Vagina (tissue), 2 donors: ENCODE results near the gene CDHR3. TPM values are rescaled to one million over a fixed set of nuclear protein-coding genes. Genes with fewer than 3 reads are reported as not detected.
"Not testable (repeated sequence)": the region's sequence is repeated elsewhere in the genome, so short reads cannot be mapped to it uniquely, and the experiment has no call there.

Experiments used
- DNase-seq, 2 donors: peaks; one replicate each; pipeline ENCODE4 v3.0.0-alpha.2; 2017; ENCODE audit errors: extremely low spot score in 2 of 2
- H3K27ac ChIP-seq: fragments of 200-600 bp; sonication (generic); one replicate; pipeline ENCODE4 v1.5.1; 2019
- H3K27me3 ChIP-seq: fragments of 200-600 bp; sonication (generic); one replicate; pipeline ENCODE4 v1.5.1; 2019
- H3K36me3 ChIP-seq, 2 donors: fragments of 200-600 bp; sonication (generic); one replicate each; pipeline ENCODE4 v1.5.1; 2017 to 2019
- H3K4me1 ChIP-seq: fragments of 200-600 bp; sonication (generic); one replicate; pipeline ENCODE4 v1.5.1; 2019
- H3K4me3 ChIP-seq, 2 donors: fragments of 200-600 bp; sonication (generic); 1 replicate in 1 of 2; 2 replicates in 1 of 2; pipeline ENCODE4 v1.5.1; 2016 to 2019
- H3K9me3 ChIP-seq: fragments of 200-600 bp; sonication (generic); one replicate; pipeline ENCODE4 v1.5.1; 2019
- CTCF ChIP-seq, 3 experiments: fragments of 450-650 bp in 2 of 3; fragments of 200-600 bp in 1 of 3; sonication (generic) in 1 of 3; IDR thresholded peaks; one replicate each; pipeline ENCODE4 v1.5.1; 2017 to 2019; ENCODE audit warnings: antibody characterized with exemption in 3 of 3, mild to moderate bottlenecking in 2 of 3, moderate library complexity in 2 of 3
- POLR2A ChIP-seq, 2 donors: fragments of 450-650 bp; IDR thresholded peaks; one replicate each; pipeline ENCODE4 v1.6.1; 2017; ENCODE audit warnings: antibody characterized with exemption in 2 of 2, mild to moderate bottlenecking in 2 of 2, moderate library complexity in 2 of 2
- POLR2AphosphoS5 ChIP-seq, 2 donors: sonication (generic); formaldehyde crosslinking; IDR thresholded peaks; one replicate each; pipeline ENCODE4 v1.9.0; 2017; ENCODE audit warnings: antibody characterized with exemption in 2 of 2, mild to moderate bottlenecking in 2 of 2, low read depth in 1 of 2; ENCODE audit not compliant: insufficient read depth in 1 of 2
- intact Hi-C: fragments of 100-400 bp; cut with DNase I; formaldehyde crosslinking; loops from one replicate; pipeline ENCODE4 v1.15.1; 2023
- total RNA-seq: library from RNA; depleted of rRNA; stranded (reverse); fragments of >200 nt; gene quantifications from one replicate; pipeline ENCODE4 v1.2.3, GENCODE V29; 2016

The CDHR3 gene
- total RNA-seq, 1 donor from 2014 or later = 8.8 TPM

GRCh38 chr7:105980645-105981396, 17.8 kb downstream of the CDHR3 start:
- no peak overlapping the region for H3K27ac ChIP-seq
- no peak for DNase-seq
- no peak for TF ChIP-seq POLR2A (IDR thresholded peaks at IDR 0.05)
- TF ChIP-seq POLR2AphosphoS5 (IDR thresholded peaks at IDR 0.05; ENCODE audit: insufficient read depth in 1 of 2, low read depth in 1 of 2) = no peak
- no peak for TF ChIP-seq CTCF (IDR thresholded peaks at IDR 0.05)
- H3K9me3 ChIP-seq = no peaks in the 10 kb centered on the region
- no peak overlapping the region for H3K4me3 ChIP-seq
- no peaks in the 10 kb centered on the region for H3K4me1 ChIP-seq
- no peaks in the 10 kb centered on the region for H3K27me3 ChIP-seq
- H3K36me3 ChIP-seq = no peaks in the 10 kb centered on the region
- intact Hi-C loops = no loop called here

GRCh38 chr7:105982388-105982787, 19.3 kb downstream of the CDHR3 start:
- TF ChIP-seq CTCF (IDR thresholded peaks at IDR 0.05) = no peak
- no peak for TF ChIP-seq POLR2AphosphoS5 (IDR thresholded peaks at IDR 0.05; ENCODE audit: insufficient read depth in 1 of 2, low read depth in 1 of 2)
- TF ChIP-seq POLR2A (IDR thresholded peaks at IDR 0.05) = no peak
- H3K4me3 ChIP-seq = no peak overlapping the region
- no peaks in the 10 kb centered on the region for H3K36me3 ChIP-seq

GRCh38 chr7:105984808-105985207, 21.7 kb downstream of the CDHR3 start:
- H3K4me3 ChIP-seq, intact Hi-C loops, DNase-seq, H3K27me3 ChIP-seq, H3K4me1 ChIP-seq, H3K36me3 ChIP-seq, H3K27ac ChIP-seq, H3K9me3 ChIP-seq: not testable (repeated sequence)

More at GRCh38 chr7:105982388-105982787, 19.3 kb downstream of the CDHR3 start:
- Histone ChIP-seq H3K27ac (no peak overlapping the region), H3K9me3 (no peaks in the 10 kb centered on the region), H3K27me3 (no peaks in the 10 kb centered on the region), H3K4me1 (no peaks in the 10 kb centered on the region)
- intact Hi-C loops = no loop called here
- DNase-seq = no peak

GRCh38 chr7:105985229-105985628, 22.2 kb downstream of the CDHR3 start:
- Histone ChIP-seq H3K36me3 (no peaks in the 10 kb centered on the region), H3K27ac (no peak overlapping the region), H3K4me1 (no peaks in the 10 kb centered on the region), H3K4me3 (no peak overlapping the region), H3K9me3 (no peaks in the 10 kb centered on the region), H3K27me3 (no peaks in the 10 kb centered on the region)
- intact Hi-C loops = no loop called here
- TF ChIP-seq POLR2AphosphoS5 (IDR thresholded peaks at IDR 0.05; ENCODE audit: insufficient read depth in 1 of 2, low read depth in 1 of 2) = no peak
- no peak for TF ChIP-seq POLR2A (IDR thresholded peaks at IDR 0.05)
- no peak for TF ChIP-seq CTCF (IDR thresholded peaks at IDR 0.05)
- DNase-seq = no peak

GRCh38 chr7:105985672-105986215, 22.7 kb downstream of the CDHR3 start:
- intact Hi-C loops = no loop called here
- TF ChIP-seq POLR2A (IDR thresholded peaks at IDR 0.05) (no peak), POLR2AphosphoS5 (IDR thresholded peaks at IDR 0.05; ENCODE audit: insufficient read depth in 1 of 2, low read depth in 1 of 2) (no peak), CTCF (IDR thresholded peaks at IDR 0.05) (no peak)
- Histone ChIP-seq H3K27me3 (no peaks in the 10 kb centered on the region), H3K9me3 (no peaks in the 10 kb centered on the region), H3K4me3 (no peak overlapping the region), H3K27ac (no peak overlapping the region), H3K36me3 (no peaks in the 10 kb centered on the region), H3K4me1 (no peaks in the 10 kb centered on the region)
- no peak for DNase-seq
